ENCODE results near the gene IDH1.
"Not testable (repeated sequence)": the region's sequence is repeated elsewhere in the genome, so short reads cannot be mapped to it uniquely, and the experiment has no call there.

The IDH1 gene

DNA sequence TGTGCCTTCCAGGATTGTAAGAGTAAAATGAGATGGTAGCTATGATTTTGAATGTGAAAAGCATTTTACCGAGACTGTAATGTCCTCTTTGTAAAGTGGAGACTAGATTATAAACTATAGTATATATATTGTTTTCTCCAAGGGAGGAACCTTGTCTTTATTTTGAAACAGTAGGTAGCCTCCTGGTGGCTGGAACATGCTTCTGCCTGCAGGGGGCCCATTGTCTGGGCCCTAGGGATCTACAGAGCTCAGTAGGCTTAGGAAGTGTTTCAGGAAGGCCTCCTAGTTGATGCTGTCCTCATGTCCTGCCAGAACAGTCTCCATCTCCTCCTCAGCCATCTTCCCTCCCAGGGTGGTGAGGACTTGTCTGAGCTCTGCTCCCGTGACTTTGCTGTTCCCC is 14.2 kb upstream of the IDH1 start:
- peak; percentile 17 for TF ChIP-seq CTCF (conservative IDR thresholded peaks at IDR 0.05; ENCODE audit: low read depth, low read length)
- no peak for DNase-seq (ENCODE audit: low read depth)
- no peak overlapping the region for H3K4me3 ChIP-seq (ENCODE audit: low read length)

GRCh38 chr2:208268156-208268952 is 13.5 kb upstream of the IDH1 start:
- no peak for DNase-seq (ENCODE audit: low read depth)
- H3K4me3 ChIP-seq (ENCODE audit: low read length), result no peak overlapping the region
- TF ChIP-seq CTCF (conservative IDR thresholded peaks at IDR 0.05; ENCODE audit: low read depth, low read length), result no peak

DNA sequence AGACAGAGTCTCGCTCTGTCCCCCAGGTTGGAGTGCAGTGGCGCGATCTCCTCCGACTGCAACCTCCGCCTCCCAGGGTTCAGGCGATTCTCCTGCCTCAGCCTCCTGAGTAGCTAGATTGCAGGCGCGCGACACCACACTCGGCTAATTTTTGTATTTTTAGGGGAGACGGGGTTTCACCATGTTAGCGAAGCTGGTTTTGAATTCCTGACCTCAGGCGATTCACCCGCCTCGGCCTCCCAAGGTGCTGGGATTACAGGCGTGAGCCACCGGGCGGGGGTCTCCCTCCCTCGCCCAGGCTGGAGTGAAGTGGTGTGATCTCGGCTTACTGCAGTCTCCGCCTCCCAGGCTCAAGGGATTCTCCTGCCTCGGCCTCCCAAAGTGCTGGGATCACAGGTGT is 12.7 kb upstream of the IDH1 start:
- DNase-seq (ENCODE audit: low read depth), result not testable (repeated sequence)

DNA sequence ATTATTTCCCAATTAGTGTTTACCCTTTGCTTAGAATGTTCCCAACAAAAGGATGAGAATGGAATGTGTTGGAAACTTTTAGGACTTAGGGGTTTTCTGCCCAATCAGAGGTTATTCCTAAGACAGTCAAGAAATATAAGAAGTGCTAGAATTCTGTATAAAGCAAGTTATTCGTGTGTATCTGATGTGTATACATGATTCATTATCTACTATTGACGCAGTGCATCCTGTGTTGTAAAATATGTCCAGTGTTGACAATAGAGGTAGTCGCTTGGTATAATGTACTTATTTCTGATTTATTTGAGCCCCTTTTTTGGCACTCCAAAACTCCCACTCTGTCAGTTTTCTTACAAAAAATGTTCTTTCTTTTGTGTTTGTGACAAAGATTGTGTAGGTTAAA is 12.1 kb upstream of the IDH1 start:
- no peak for DNase-seq (ENCODE audit: low read depth)
- peak overlapping the region; percentile 92 for H3K4me3 ChIP-seq (ENCODE audit: low read length)
- TF ChIP-seq CTCF (conservative IDR thresholded peaks at IDR 0.05; ENCODE audit: low read depth, low read length), result no peak

More for the DNA sequence above, 12.7 kb upstream of the IDH1 start:
- H3K4me3 ChIP-seq (ENCODE audit: low read length), result peak overlapping the region; percentile 92

GRCh38 chr2:208266553-208266893 is 11.7 kb upstream of the IDH1 start:
- no peak for TF ChIP-seq CTCF (conservative IDR thresholded peaks at IDR 0.05; ENCODE audit: low read depth, low read length)
- DNase-seq (ENCODE audit: low read depth), result no peak
- peak overlapping the region; percentile 92 for H3K4me3 ChIP-seq (ENCODE audit: low read length)

DNA sequence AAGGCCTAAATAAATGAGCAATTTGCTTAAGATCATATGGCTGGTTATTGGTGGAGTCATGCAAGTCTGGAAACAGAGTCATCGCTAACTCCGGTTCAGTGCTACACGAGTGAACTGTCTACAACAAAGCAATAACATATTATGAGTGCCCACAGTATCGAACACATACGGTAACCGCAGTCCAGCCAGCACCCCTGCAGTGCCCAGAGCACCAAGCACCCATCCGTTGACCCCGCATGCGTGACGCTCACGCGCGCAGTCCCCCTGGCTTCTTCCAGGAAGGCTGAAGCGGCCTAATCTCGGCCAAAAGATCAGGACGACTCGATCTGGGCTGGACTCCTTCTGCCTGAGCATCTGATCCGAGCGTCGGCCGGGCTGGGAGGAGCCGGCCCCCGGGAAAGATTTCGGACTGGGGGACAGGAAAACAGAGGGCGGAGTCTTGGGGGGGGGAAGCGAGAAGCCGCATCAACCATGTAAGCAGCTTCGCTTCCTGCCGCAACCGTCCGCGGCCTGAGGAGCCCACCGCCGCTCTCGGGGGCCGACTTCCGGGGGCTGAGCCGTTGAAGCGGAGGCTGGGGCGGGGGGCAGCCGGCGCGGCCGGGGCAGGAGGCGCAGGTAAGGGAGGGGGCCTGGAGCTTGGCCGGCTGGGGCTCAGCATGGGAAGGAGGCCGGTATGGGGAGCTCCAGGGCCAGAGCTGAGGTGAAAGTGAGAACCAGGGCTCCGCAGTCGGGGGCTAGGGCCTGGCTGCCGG is 11.1 kb upstream of the IDH1 start, which contains the start of gene PIKFYVE:
Gene PIKFYVE, plus strand, starts transcription at position 455 of the 752 bp plus-strand sequence. CDS start 5,265 bp downstream, outside the sequence.
- no peak for TF ChIP-seq CTCF (conservative IDR thresholded peaks at IDR 0.05; ENCODE audit: low read depth, low read length)
- DNase-seq (ENCODE audit: low read depth), result peak; percentile 95
- H3K4me3 ChIP-seq (ENCODE audit: low read length), result peak within 1 kb of the TSS; percentile 92

DNA sequence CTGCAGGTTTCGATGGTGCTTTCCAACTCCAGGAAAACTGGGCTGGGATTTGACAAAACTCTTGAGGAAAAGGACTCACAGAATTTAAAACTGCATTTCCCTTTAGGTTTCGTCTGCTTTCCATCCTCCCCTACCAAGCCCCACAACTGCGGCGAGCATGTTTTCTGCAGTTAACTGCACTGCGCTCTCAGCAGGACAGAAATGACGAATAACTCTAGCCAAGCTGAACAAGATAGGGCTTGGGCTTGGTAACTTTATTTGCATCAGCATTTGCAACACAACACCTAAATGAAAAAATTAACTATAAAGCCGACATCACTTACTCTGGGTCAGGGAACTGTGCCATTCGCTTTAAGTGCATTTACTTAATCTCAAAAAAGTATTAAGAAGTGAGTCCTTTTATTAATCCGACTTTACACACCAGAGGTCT is 10.5 kb upstream of the IDH1 start:
- peak overlapping the region; percentile 92 for H3K4me3 ChIP-seq (ENCODE audit: low read length)
- DNase-seq (ENCODE audit: low read depth), result peak; percentile 24
- no peak for TF ChIP-seq CTCF (conservative IDR thresholded peaks at IDR 0.05; ENCODE audit: low read depth, low read length)

DNA sequence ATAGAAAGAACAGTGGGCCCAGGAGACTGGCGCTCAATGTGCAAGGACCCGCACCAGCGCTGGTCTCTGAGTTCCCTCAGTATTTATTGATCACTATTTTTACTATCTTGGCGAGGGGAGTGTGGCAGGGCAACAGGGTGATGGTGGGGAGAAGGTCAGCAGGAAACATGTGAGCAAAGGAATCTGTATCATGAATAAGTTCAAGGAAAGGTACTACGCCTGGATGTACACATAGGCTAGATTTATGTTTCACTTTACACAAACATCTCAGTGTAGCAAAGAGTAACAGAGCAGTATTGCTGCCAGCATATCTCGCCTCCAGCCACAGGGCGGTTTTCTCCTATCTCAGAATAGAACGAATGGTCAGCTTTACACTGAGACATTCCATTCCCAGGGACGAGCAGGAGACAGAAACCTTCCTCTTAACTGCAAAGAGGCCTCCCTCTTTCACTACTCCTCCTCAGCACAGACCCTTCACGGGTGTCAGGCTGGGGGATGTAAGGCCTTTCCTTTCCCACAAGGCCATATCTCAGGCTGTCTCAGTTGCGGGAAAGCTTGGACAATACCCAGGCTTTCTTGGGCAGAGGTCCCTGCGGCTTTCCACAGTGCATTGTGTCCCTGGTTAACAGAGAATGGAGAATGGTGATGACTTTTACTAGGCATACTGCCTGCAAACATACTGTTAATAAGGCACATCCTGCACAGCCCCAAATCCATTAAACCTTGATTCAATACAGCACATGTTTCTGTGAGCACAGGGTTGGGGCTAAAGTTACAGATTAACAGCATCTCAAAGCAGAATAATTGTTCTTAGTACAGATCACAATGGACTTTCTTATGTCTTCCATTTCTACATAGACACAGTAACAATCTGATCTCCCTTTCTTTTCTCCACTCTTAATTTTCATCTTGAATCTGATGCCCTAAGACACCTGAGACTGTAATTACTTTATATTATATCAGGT is 2.3 kb upstream of the IDH1 start:
- not testable (repeated sequence) for H3K4me3 ChIP-seq (ENCODE audit: low read length); DNase-seq (ENCODE audit: low read depth)

Data from retinal pigment epithelial cell (primary cell).